Stimulated activated CD8-positive, alpha-beta memory T cell treated with anti-CD3 and anti-CD28 coated beads, Interleukin-15, amount 100 ng/mL, for 24 hours (primary cell): ENCODE measurements around the gene ZBTB32.

Experiments
- DNase-seq: peaks from one replicate; pipeline ENCODE4 v3.0.0-alpha.2; 2020; ENCODE audit warnings: low read depth

The ZBTB32 gene

DNA sequence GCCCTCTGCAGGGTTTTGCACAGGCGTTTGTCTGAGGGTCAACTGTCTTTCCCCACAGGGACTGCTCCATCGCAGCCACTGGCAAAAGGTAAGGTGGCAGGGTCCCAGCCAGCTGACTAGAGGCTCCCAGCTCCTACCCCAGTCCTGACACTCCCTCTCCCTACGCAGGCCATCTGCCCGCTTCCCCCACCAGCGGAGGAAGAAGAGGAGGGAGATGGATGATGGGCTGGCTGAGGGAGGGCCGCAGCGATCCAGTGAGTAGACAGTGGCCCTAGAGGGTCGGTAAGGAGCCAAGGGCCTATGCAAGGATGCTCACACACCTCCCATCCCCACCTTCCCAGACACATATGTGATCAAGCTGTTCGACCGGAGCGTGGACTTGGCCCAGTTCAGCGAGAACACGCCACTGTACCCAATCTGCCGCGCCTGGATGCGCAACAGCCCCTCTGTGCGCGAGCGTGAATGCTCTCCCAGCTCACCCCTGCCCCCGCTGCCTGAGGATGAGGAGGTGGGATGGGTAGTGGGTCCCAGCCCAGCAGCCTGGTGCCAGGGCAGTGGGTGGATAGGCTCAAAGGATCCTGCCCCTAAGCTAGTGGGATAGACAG lies 48.5 kb downstream of the ZBTB32 start:
- no peak for DNase-seq

- no peak for DNase-seq
Measured at GRCh38 chr19:35753634-35754369, 49.4 kb downstream of the ZBTB32 start.

GRCh38 chr19:35754370-35755130 lies 50.2 kb downstream of the ZBTB32 start:
- DNase-seq: no peak

DNA sequence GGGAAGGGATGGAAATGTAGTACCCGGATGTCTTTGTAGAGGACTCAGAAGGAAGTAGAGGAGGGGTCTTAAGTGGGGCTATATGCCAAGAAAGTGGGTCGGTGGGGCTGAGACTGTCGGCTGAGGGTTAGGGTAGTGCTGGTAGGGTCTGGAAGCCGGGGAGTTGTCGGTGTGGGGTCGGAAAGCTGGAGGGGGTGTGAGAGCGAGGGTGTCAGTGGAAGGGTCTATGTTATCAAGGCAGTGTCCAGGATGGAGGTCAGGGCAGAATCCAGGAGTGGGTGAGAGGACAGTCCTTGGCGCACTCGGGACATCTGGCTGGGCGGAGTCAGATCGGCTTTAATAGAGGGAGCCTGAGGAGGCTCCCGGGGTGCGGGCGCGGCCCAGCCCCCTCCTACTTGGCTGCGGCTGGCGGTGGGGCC lies 50.8 kb downstream of the ZBTB32 start:
- no peak for DNase-seq

GRCh38 chr19:35755550-35756376 lies 51.4 kb downstream of the ZBTB32 start:
- DNase-seq: no peak

DNA sequence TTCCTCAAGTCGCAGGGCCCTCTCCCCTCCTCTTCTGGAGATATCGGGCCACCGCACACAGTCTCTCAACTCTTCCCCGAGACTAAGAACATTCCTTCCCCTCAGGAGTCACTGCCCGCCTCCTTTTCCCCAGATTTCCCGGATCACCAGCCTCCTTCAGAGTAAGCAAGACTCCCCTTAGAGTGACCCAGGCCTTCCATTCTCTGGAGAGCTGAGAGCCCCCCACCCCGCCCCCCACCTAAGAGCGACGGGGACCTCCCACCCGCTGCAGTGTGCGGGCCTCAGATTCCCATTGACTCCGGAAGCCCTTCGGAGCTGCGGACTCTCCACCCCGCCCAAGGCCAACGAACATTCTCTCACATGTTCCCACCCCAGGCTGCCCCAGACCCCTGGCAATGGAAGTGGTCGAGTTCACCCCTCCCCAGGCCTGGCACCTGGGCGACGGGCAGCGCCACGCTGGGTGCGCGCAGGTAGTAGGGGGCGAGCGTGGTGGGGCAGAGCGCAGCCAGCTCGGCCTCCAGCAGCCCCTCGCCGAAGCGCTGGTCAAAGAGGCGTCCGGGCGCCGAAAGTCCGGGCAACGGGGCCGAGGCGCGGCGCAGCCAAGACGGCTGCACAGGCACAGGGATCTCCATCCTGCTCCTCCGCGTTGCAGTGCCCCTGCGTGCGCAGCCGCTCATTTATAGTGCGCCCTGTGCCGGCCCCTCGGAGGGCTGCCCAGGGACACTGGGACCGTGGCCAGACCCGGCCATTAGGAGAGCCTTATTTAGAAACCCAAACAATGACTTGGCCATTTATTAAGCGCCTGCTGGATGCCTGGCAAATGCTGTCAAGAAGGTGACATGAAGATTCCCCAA lies 52.2 kb downstream of the ZBTB32 start, which contains the start of gene HSPB6:
Gene HSPB6 (minus strand): TSS at position 653 of the 854 bp plus-strand sequence. CDS start 21 bp downstream, at position 632.
- no peak for DNase-seq

DNA sequence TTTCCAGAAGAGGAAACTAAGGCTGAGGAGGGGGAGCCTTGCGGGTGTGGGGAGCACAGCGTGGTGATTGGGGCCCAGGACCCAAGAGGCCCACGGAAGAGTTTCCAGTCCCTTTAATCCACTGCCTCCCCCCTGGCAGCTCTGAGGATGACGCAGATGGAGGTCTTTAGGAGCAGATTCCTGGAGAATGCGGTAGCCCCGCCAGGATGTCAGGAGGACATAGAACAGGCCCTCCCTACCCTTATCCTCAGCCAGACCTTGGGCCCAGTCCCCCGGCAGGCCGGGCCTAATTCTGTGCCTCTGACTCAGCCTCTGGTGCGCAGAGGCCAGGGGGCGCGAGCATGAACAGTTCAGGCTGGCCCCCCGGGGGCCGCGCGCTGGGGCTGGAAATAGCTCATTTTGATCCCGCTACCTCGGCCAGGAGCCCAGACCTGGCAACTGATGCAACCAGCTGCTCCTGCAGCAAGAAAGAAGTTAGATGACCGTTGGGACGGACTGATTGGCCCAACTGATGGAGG lies 52.9 kb downstream of the ZBTB32 start:
- DNase-seq: no peak

GRCh38 chr19:35757749-35758608 lies 53.6 kb downstream of the ZBTB32 start, which contains the start of gene PROSER3:
Gene PROSER3 (plus strand): TSS chr19:35758176. CDS start chr19:35758216, 40 bp downstream.
- peak; percentile 87 for DNase-seq

GRCh38 chr19:35759697-35760096 lies 55.3 kb downstream of the ZBTB32 start:
- DNase-seq: no peak

DNA sequence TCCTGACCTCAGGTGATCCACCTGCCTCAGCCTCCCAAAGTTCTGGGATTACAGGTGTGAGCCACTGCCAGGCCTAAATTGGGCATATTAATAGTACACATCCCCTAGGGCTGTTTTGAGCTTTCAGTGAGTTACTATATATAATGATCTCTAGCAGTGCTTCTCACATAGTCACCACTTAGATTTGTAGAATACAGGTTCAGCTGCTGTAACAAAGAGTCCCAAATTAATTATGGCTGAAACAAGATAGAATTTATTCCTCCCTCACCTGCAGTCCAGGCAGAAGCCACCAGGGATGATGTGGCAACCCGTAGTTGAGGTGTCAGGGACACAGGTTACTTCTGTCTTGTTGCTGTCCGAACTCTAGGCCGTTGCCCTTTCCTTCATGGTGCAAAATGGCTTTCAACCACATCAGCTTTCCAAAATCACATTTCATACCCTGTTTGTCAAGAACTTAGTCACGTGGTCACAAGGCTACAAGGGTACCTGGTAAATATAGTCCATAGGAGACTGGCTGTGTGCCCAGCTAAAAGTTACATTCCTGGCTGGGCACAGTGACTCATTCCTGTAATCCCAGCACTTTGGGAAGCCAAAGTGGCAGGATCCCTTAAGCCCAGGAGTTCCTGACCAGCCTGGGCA lies 56.5 kb downstream of the ZBTB32 start:
- no peak for DNase-seq

GRCh38 chr19:35764432-35765315 lies 60.3 kb downstream of the ZBTB32 start:
- DNase-seq: no peak
